PC-3 (cell line): ENCODE data around the gene IQCN.

Source experiments
- EZH2 ChIP-seq: fragments of 300-600 bp; sonication (generic); IDR thresholded peaks from one replicate; pipeline ENCODE4 v1.6.1; 2017; ENCODE audit warnings: antibody characterized with exemption, mild to moderate bottlenecking, low read length; ENCODE audit not compliant: unreplicated experiment
- EZH2phosphoT487 ChIP-seq: fragments of 300-600 bp; sonication (generic); IDR thresholded peaks from 2 replicates; pipeline ENCODE4 v1.6.1; 2018; ENCODE audit warnings: mild to moderate bottlenecking, antibody characterized with exemption, low read length, borderline replicate concordance
- TF ChIP-seq, protein P1 (sequence below): fragments of 300-600 bp; sonication (generic); conservative IDR thresholded peaks from 2 replicates; pipeline ENCODE4 v1.5.1; 2017; ENCODE audit warnings: antibody characterized with exemption, low read depth, mild to moderate bottlenecking, low read length

DNA sequence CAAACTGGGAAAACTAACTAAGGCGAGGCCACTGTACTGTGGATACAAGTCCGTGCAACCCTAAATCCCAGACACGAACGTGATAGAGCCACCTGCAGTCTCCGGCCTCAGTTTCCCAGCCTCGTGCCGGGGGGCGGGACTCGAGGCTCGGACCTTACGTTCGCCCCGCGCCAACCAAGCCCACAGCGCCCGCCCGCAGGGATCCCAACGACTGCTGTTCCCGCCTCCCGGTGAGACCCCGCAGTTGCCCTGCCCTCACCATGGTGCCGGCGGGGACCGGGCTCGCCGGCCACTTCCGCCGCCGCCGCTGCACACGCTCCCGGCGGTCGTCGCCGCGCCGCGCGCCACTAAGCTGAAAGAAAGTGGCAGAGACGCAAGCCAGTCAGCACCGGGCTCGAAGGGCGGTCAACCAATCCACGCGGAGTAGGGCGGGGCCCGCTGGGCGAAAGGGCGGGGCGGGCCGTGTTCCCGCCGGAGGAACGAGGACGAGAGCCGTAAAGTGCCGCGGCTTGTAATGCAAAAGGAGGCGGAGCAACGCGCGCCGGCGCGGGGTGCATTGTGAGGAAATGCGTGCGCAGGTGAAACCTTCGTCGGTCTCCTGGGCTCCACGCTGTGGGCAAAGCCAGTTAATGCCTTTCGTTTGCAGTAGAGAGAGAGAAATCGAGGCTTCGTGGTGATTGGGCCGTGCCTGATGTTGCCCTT lies 48.7 kb upstream of the IQCN start, which contains the start of gene LSM4:
- TF ChIP-seq, protein P1, sequence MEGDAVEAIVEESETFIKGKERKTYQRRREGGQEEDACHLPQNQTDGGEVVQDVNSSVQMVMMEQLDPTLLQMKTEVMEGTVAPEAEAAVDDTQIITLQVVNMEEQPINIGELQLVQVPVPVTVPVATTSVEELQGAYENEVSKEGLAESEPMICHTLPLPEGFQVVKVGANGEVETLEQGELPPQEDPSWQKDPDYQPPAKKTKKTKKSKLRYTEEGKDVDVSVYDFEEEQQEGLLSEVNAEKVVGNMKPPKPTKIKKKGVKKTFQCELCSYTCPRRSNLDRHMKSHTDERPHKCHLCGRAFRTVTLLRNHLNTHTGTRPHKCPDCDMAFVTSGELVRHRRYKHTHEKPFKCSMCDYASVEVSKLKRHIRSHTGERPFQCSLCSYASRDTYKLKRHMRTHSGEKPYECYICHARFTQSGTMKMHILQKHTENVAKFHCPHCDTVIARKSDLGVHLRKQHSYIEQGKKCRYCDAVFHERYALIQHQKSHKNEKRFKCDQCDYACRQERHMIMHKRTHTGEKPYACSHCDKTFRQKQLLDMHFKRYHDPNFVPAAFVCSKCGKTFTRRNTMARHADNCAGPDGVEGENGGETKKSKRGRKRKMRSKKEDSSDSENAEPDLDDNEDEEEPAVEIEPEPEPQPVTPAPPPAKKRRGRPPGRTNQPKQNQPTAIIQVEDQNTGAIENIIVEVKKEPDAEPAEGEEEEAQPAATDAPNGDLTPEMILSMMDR = no peak
- no peak for TF ChIP-seq EZH2
- no peak for TF ChIP-seq EZH2phosphoT487
